Measurements from ENCODE around the gene SYT8. TPM values are rescaled to one million over a fixed set of nuclear protein-coding genes. Genes with fewer than 3 reads are reported as not detected.

SYT8 gene
- total and polyA plus RNA-seq, 2 experiments from 2014 or later, result not detected

- H3K4me3 Mint-ChIP-seq, result no peak overlapping the region
Measured at GRCh38 chr11:1857064-1857463, 22.3 kb downstream of the SYT8 start.

More at GRCh38 chr11:1857064-1857463, 22.3 kb downstream of the SYT8 start:
- TF ChIP-seq ZNF331 (CRISPR knock-in tag; IDR thresholded peaks at IDR 0.05; ENCODE audit: low read depth), result no peak
- no peak for TF ChIP-seq EZH2phosphoT487 (IDR thresholded peaks at IDR 0.05; ENCODE audit: unreplicated experiment)
- no peak for TF ChIP-seq POLR2AphosphoS5 (IDR thresholded peaks at IDR 0.05; ENCODE audit: low read depth)
- TF ChIP-seq NANOG (IDR thresholded peaks at IDR 0.05; ENCODE audit: borderline replicate concordance), result no peak
- TF ChIP-seq ZNF462 (CRISPR knock-in tag; IDR thresholded peaks at IDR 0.05), result no peak
- no peak for TF ChIP-seq ZNF114 (CRISPR knock-in tag; IDR thresholded peaks at IDR 0.05)
- no peak for TF ChIP-seq CTCF (conservative IDR thresholded peaks at IDR 0.05; ENCODE audit: low read depth in 2 of 2)
- TF ChIP-seq REST (IDR thresholded peaks at IDR 0.05; ENCODE audit: unreplicated experiment), result no peak
- no peak for TF ChIP-seq STAT1 (IDR thresholded peaks at IDR 0.05; ENCODE audit: unreplicated experiment)
- no peak for TF ChIP-seq EZH2 (IDR thresholded peaks at IDR 0.05; ENCODE audit: low read depth, unreplicated experiment)
- no peak for TF ChIP-seq JUNB (IDR thresholded peaks at IDR 0.05; ENCODE audit: unreplicated experiment)
- TF ChIP-seq ETS1 (IDR thresholded peaks at IDR 0.05), result no peak
- no peak for TF ChIP-seq CREB1 (CRISPR knock-in tag; IDR thresholded peaks at IDR 0.05; ENCODE audit: low read depth)
- H3K9me2 ChIP-seq (ENCODE audit: insufficient read depth), result no peaks in the 10 kb centered on the region
- no peak overlapping the region for H2AFZ ChIP-seq
- no peak overlapping the region for H3K4me3 ChIP-seq
- no peak overlapping the region for H3K27ac Mint-ChIP-seq
- no peaks in the 10 kb centered on the region for H3F3A ChIP-seq (replicated peaks; ENCODE audit: low read depth)
- no peaks in the 10 kb centered on the region for H3K9me3 Mint-ChIP-seq
- H4K20me1 ChIP-seq (replicated peaks; ENCODE audit: insufficient read depth), result no peaks in the 10 kb centered on the region
- no peaks in the 10 kb centered on the region for H3K36me3 ChIP-seq (ENCODE audit: insufficient read depth)
- H3K27me3 ChIP-seq (ENCODE audit: insufficient read depth), result no peaks in the 10 kb centered on the region
- no peaks in the 10 kb centered on the region for H3K79me2 ChIP-seq (replicated peaks; ENCODE audit: insufficient read depth)
- H3K4me2 ChIP-seq, result no peak overlapping the region
- H3K4me1 Mint-ChIP-seq, result no peaks in the 10 kb centered on the region
- no peak for ATAC-seq
- H3K4me1 ChIP-seq (ENCODE audit: insufficient read depth), result no peaks in the 10 kb centered on the region
- H3K27ac ChIP-seq (ENCODE audit: low read depth), result no peak overlapping the region
- no peaks in the 10 kb centered on the region for H3K36me3 Mint-ChIP-seq (ENCODE audit: low read depth)
- no peak for DNase-seq (ENCODE audit: low spot score)
- H3K27me3 Mint-ChIP-seq (ENCODE audit: insufficient read depth, low read depth, poor library complexity), result no peaks in the 10 kb centered on the region

Measured in GM23338 (cell line).